Skeletal muscle tissue (tissue), 4 donors: ENCODE results near the gene HAO1. TPM values are rescaled to one million over a fixed set of nuclear protein-coding genes. Genes with fewer than 3 reads are reported as not detected.

ENCODE experiments used
- H3K27ac ChIP-seq: one replicate; pipeline ENCODE4 v1.7.0; 2013; ENCODE audit warnings: mild to moderate bottlenecking, low read depth, low read length, inconsistent platforms
- H3K27me3 ChIP-seq, 3 donors: one replicate each; pipeline ENCODE4 v1.7.0; 2013; ENCODE audit warnings: low read length in 3 of 3; ENCODE audit not compliant: control insufficient read depth in 3 of 3, insufficient read depth in 3 of 3
- H3K36me3 ChIP-seq, 3 donors: one replicate each; pipeline ENCODE4 v1.7.0; 2013; ENCODE audit warnings: low read length in 3 of 3; ENCODE audit not compliant: control insufficient read depth in 3 of 3, insufficient read depth in 3 of 3
- H3K4me1 ChIP-seq, 3 donors: one replicate each; pipeline ENCODE4 v1.7.0; 2013; ENCODE audit warnings: low read length in 3 of 3, mild to moderate bottlenecking in 3 of 3; ENCODE audit not compliant: control insufficient read depth in 3 of 3, insufficient read depth in 3 of 3
- H3K4me3 ChIP-seq, 3 donors: one replicate each; pipeline ENCODE4 v1.7.0; 2013; ENCODE audit warnings: low read length in 3 of 3
- H3K9ac ChIP-seq, 3 donors: one replicate each; pipeline ENCODE4 v1.7.0; 2013; ENCODE audit warnings: low read length in 3 of 3, mild to moderate bottlenecking in 3 of 3, moderate library complexity in 2 of 3, low read depth in 1 of 3
- H3K9me3 ChIP-seq, 3 donors: one replicate each; pipeline ENCODE4 v1.7.0; 2013; ENCODE audit warnings: low read length in 3 of 3; ENCODE audit not compliant: control insufficient read depth in 3 of 3
- total RNA-seq: library from RNA; depleted of rRNA; stranded (reverse); fragments of >200 nt; gene quantifications from one replicate; pipeline ENCODE4 v1.2.3, GENCODE V29; 2014
- donor health status: Osteomylitis.

The HAO1 gene
- total RNA-seq, 1 donor from 2014 or later = not detected

- H3K4me3 ChIP-seq = no peak overlapping the region
- no peak overlapping the region for H3K9ac ChIP-seq
- H3K27ac ChIP-seq = no peak overlapping the region
- no peaks in the 10 kb centered on the region for H3K36me3 ChIP-seq
- H3K9me3 ChIP-seq = no peaks in the 10 kb centered on the region
- no peaks in the 10 kb centered on the region for H3K27me3 ChIP-seq
- no peaks in the 10 kb centered on the region for H3K4me1 ChIP-seq
Measured at GRCh38 chr20:7903429-7903828, 36.8 kb downstream of the HAO1 start.

GRCh38 chr20:7902879-7903278 is 37.4 kb downstream of the HAO1 start:
- H3K4me3 ChIP-seq = no peak overlapping the region
- no peaks in the 10 kb centered on the region for H3K36me3 ChIP-seq
- no peaks in the 10 kb centered on the region for H3K27me3 ChIP-seq
- no peaks in the 10 kb centered on the region for H3K9me3 ChIP-seq
- no peak overlapping the region for H3K9ac ChIP-seq
- H3K27ac ChIP-seq = no peak overlapping the region
- no peaks in the 10 kb centered on the region for H3K4me1 ChIP-seq

GRCh38 chr20:7897781-7898364 is 42.4 kb downstream of the HAO1 start:
- H3K27me3 ChIP-seq = no peaks in the 10 kb centered on the region
- H3K9ac ChIP-seq = no peak overlapping the region
- no peaks in the 10 kb centered on the region for H3K4me1 ChIP-seq
- H3K27ac ChIP-seq = no peak overlapping the region
- H3K36me3 ChIP-seq = no peaks in the 10 kb centered on the region
- H3K4me3 ChIP-seq = no peak overlapping the region
- H3K9me3 ChIP-seq = no peaks in the 10 kb centered on the region

- Histone ChIP-seq H3K27ac (no peak overlapping the region), H3K27me3 (no peaks in the 10 kb centered on the region), H3K9ac (no peak overlapping the region), H3K9me3 (no peaks in the 10 kb centered on the region), H3K4me1 (no peaks in the 10 kb centered on the region), H3K36me3 (no peaks in the 10 kb centered on the region), H3K4me3 (no peak overlapping the region)
Measured at GRCh38 chr20:7893014-7893730, 47.1 kb downstream of the HAO1 start.

GRCh38 chr20:7891705-7892104 is 48.6 kb downstream of the HAO1 start:
- H3K27me3 ChIP-seq = no peaks in the 10 kb centered on the region
- no peaks in the 10 kb centered on the region for H3K9me3 ChIP-seq
- no peaks in the 10 kb centered on the region for H3K36me3 ChIP-seq
- no peaks in the 10 kb centered on the region for H3K4me1 ChIP-seq
- H3K27ac ChIP-seq = no peak overlapping the region
- no peak overlapping the region for H3K9ac ChIP-seq
- H3K4me3 ChIP-seq = no peak overlapping the region

GRCh38 chr20:7889736-7890135 is 50.5 kb downstream of the HAO1 start:
- no peak overlapping the region for H3K4me3 ChIP-seq
- no peaks in the 10 kb centered on the region for H3K27me3 ChIP-seq
- no peak overlapping the region for H3K27ac ChIP-seq
- no peaks in the 10 kb centered on the region for H3K4me1 ChIP-seq
- H3K9me3 ChIP-seq = no peaks in the 10 kb centered on the region
- no peaks in the 10 kb centered on the region for H3K36me3 ChIP-seq
- no peak overlapping the region for H3K9ac ChIP-seq

- Histone ChIP-seq H3K27me3 (peaks cover 0 to 2% (median 0%) of the 10 kb centered on the region in 3 donors), H3K9me3 (no peaks in the 10 kb centered on the region), H3K4me1 (no peaks in the 10 kb centered on the region), H3K9ac (no peak overlapping the region), H3K27ac (no peak overlapping the region), H3K4me3 (no peak overlapping the region), H3K36me3 (no peaks in the 10 kb centered on the region)
Measured at GRCh38 chr20:7883741-7884140, 56.5 kb downstream of the HAO1 start.

- no peak overlapping the region for H3K9ac ChIP-seq
- H3K4me3 ChIP-seq = no peak overlapping the region
- H3K27ac ChIP-seq = no peak overlapping the region
- H3K9me3 ChIP-seq = no peaks in the 10 kb centered on the region
- no peaks in the 10 kb centered on the region for H3K4me1 ChIP-seq
- no peaks in the 10 kb centered on the region for H3K36me3 ChIP-seq
- H3K27me3 ChIP-seq = peaks cover 0 to 2% (median 0%) of the 10 kb centered on the region in 3 donors
Measured at GRCh38 chr20:7883309-7883708, 56.9 kb downstream of the HAO1 start.

- Histone ChIP-seq H3K27ac (no peak overlapping the region), H3K36me3 (no peaks in the 10 kb centered on the region), H3K4me3 (no peak overlapping the region), H3K27me3 (peaks cover 0 to 2% (median 0%) of the 10 kb centered on the region in 3 donors), H3K9ac (no peak overlapping the region), H3K4me1 (no peaks in the 10 kb centered on the region), H3K9me3 (no peaks in the 10 kb centered on the region)
Measured at GRCh38 chr20:7882076-7882475, 58.2 kb downstream of the HAO1 start.

- H3K27ac ChIP-seq = no peak overlapping the region
- no peaks in the 10 kb centered on the region for H3K9me3 ChIP-seq
- peaks cover 0 to 2% (median 0%) of the 10 kb centered on the region in 3 donors for H3K27me3 ChIP-seq
- H3K36me3 ChIP-seq = no peaks in the 10 kb centered on the region
- no peak overlapping the region for H3K9ac ChIP-seq
- no peaks in the 10 kb centered on the region for H3K4me1 ChIP-seq
- H3K4me3 ChIP-seq = no peak overlapping the region
Measured at GRCh38 chr20:7881551-7881950, 58.7 kb downstream of the HAO1 start.
